Endothelial cell of umbilical vein (primary cell): ENCODE results near the gene AP2A2. TPM values are rescaled to one million over a fixed set of nuclear protein-coding genes. Genes with fewer than 3 reads are reported as not detected.

Experiments used
- BruUV-seq: library from RNA; stranded (reverse); fragments of 400-500 nt; replicated peaks from 2 replicates; lab custom pipeline; 2021; lab: Mats Ljungman, UMichigan
- CTCF ChIA-PET: fragments of 300-600, 350-600 bp; sonication (Branson Sonifier 250); formaldehyde crosslinking; loops from one replicate; lab custom pipeline; 2021; ENCODE audit warnings: antibody characterized with exemption, inconsistent platforms; lab: Charles Lee
- POLR2A ChIA-PET: fragments of 300-600, 350-600 bp; sonication (Branson Sonifier 250); formaldehyde crosslinking; loops from one replicate; lab custom pipeline; 2021; ENCODE audit warnings: antibody characterized with exemption, inconsistent platforms; lab: Charles Lee
- DNase-seq: peaks from one replicate; pipeline ENCODE4 v3.0.0-alpha.2; 2011; ENCODE audit warnings: low read depth, low spot score
- FAIRE-seq: peaks from 2 replicates; lab custom pipeline; 2011; peaks lifted over from hg19 to GRCh38; lab: Jason Lieb, UNC
- H2AFZ ChIP-seq: 2 replicates; pipeline ENCODE4 v1.6.0; 2012; ENCODE audit warnings: low read depth, low read length, control low read depth, inconsistent platforms
- H3K27ac ChIP-seq: 2 replicates; pipeline ENCODE4 v1.5.1; 2011; ENCODE audit warnings: low read depth, mild to moderate bottlenecking, control low read depth, low read length, moderate library complexity; ENCODE audit not compliant: insufficient read depth
- H3K27me3 ChIP-seq, 2 experiments: 2 replicates each; pipeline versions ENCODE4 v1.6.0 to v1.6.1; 2011; ENCODE audit warnings: low read length in 2 of 2, mixed read lengths in 1 of 2; ENCODE audit not compliant: control insufficient read depth in 2 of 2, insufficient read depth in 2 of 2
- H3K36me3 ChIP-seq, 2 experiments: 2 replicates in 1 of 2; 3 replicates in 1 of 2; pipeline ENCODE4 v1.5.1; 2011; ENCODE audit warnings: low read length in 2 of 2, mild to moderate bottlenecking in 1 of 2, moderate library complexity in 1 of 2; ENCODE audit not compliant: control insufficient read depth in 2 of 2, insufficient read depth in 2 of 2; ENCODE audit errors: extremely low read depth in 1 of 2
- H3K4me1 ChIP-seq: 3 replicates; pipeline ENCODE4 v1.5.1; 2011; ENCODE audit warnings: mild to moderate bottlenecking, low read length; ENCODE audit not compliant: control insufficient read depth, insufficient read depth; ENCODE audit errors: extremely low read depth
- H3K4me2 ChIP-seq: 2 replicates; pipeline ENCODE4 v1.6.1; 2011; ENCODE audit warnings: low read length, control low read depth, mixed read lengths; ENCODE audit not compliant: insufficient read depth
- H3K4me3 ChIP-seq, 3 experiments: fragments of 200-600 bp in 1 of 3; sonication (generic), shearing (Covaris generic) in 1 of 3; replicated peaks in 1 of 3; 2 replicates each; pipeline ENCODE4 v1.5.1; 2011 to 2016; ENCODE audit warnings: control low read depth in 3 of 3, low read length in 3 of 3, mild to moderate bottlenecking in 2 of 3, inconsistent platforms in 1 of 3, low read depth in 1 of 3, moderate library complexity in 1 of 3; ENCODE audit not compliant: insufficient read depth in 1 of 3
- H3K79me2 ChIP-seq: 2 replicates; pipeline ENCODE4 v1.6.0; 2012; ENCODE audit warnings: low read length, inconsistent platforms; ENCODE audit not compliant: control insufficient read depth, insufficient read depth
- H3K9ac ChIP-seq: replicated peaks from 2 replicates; pipeline ENCODE3; 2011; ENCODE audit warnings: low read length, control low read depth; ENCODE audit not compliant: insufficient read depth; ENCODE audit errors: extremely low read depth
- H3K9me1 ChIP-seq: replicated peaks from 3 replicates; pipeline ENCODE4 v1.6.0; 2011; ENCODE audit warnings: mild to moderate bottlenecking, low read length; ENCODE audit not compliant: control insufficient read depth, insufficient read depth; ENCODE audit errors: extremely low read depth
- H3K9me3 ChIP-seq: replicated peaks from 2 replicates; pipeline ENCODE4 v1.5.1; 2012; ENCODE audit warnings: low read length, inconsistent platforms; ENCODE audit not compliant: control insufficient read depth, insufficient read depth
- H4K20me1 ChIP-seq: replicated peaks from 2 replicates; pipeline ENCODE3; 2011; ENCODE audit warnings: mild to moderate bottlenecking, low read length; ENCODE audit not compliant: control insufficient read depth, insufficient read depth; ENCODE audit errors: extremely low read depth
- CTCF ChIP-seq, 2 donors: IDR thresholded peaks; 1 replicate in 1 of 2; 2 replicates in 1 of 2; pipeline ENCODE4 v1.5.1; 2011; ENCODE audit warnings: low read length in 2 of 2, mild to moderate bottlenecking in 2 of 2, moderate library complexity in 2 of 2, control low read depth in 1 of 2, inconsistent platforms in 1 of 2, low read depth in 1 of 2; ENCODE audit not compliant: insufficient read depth in 1 of 2; ENCODE audit errors: extremely low read depth in 1 of 2
- EZH2 ChIP-seq: IDR thresholded peaks from 2 replicates; pipeline ENCODE4 v1.6.1; 2012; ENCODE audit warnings: borderline replicate concordance, low read depth, mild to moderate bottlenecking, moderate library complexity, low read length, inconsistent platforms; ENCODE audit not compliant: severe bottlenecking
- FOS ChIP-seq: IDR thresholded peaks from 2 replicates; pipeline ENCODE4 v1.6.1; 2011; ENCODE audit warnings: mild to moderate bottlenecking, low read length, moderate library complexity, borderline replicate concordance; ENCODE audit not compliant: insufficient read depth
- GATA2 ChIP-seq: IDR thresholded peaks from 2 replicates; pipeline ENCODE4 v1.7.0; 2011; ENCODE audit warnings: low read depth, mild to moderate bottlenecking, moderate library complexity, mixed read lengths, low read length; ENCODE audit not compliant: insufficient read length, insufficient read depth
- JUN ChIP-seq: IDR thresholded peaks from 2 replicates; pipeline ENCODE4 v1.6.1; 2011; ENCODE audit warnings: borderline replicate concordance, low read depth; ENCODE audit not compliant: insufficient read length, insufficient read depth
- MYC ChIP-seq: IDR thresholded peaks from one replicate; pipeline ENCODE4 v1.6.1; 2011; ENCODE audit warnings: mild to moderate bottlenecking, low read depth, low read length
- POLR2A ChIP-seq: IDR thresholded peaks from 2 replicates; pipeline ENCODE4 v1.6.1; 2012; ENCODE audit warnings: low read depth, mild to moderate bottlenecking, control low read depth, low read length
- POLR2AphosphoS5 ChIP-seq: IDR thresholded peaks from 2 replicates; pipeline ENCODE4 v1.6.1; 2012; ENCODE audit warnings: low read depth, mild to moderate bottlenecking, control low read depth, low read length, moderate library complexity; ENCODE audit not compliant: insufficient read depth
- dilution Hi-C: fragments of 300-500 bp; cut with MboI; formaldehyde crosslinking; loops from one replicate; pipeline ENCODE4 v1.15.0; 2019; ENCODE audit warnings: low sequenced_read_pairs; ENCODE audit not compliant: extremely low pct_ligation_motif_present
- intact Hi-C: fragments of 100-400 bp; cut with micrococcal nuclease; formaldehyde crosslinking; loops from one replicate; pipeline ENCODE4 v1.10.0; 2022
- polyA plus RNA-seq, 4 experiments: library from polyadenylated mRNA; depleted of rRNA in 3 of 4; stranded (reverse) in 3 of 4; unstranded in 1 of 4; fragments of >200 nt; gene quantifications; 2 replicates each; pipeline versions ENCODE4 v1.2.1 to v1.2.3, GENCODE V29; 2011 to 2012; ENCODE audit warnings: missing spikeins in 1 of 4
- total RNA-seq: library from RNA; stranded (reverse); gene quantifications from 2 replicates; pipeline ENCODE4 v1.2.3, GENCODE V29; 2021
- TF ChIP-seq, protein P1 (sequence below): IDR thresholded peaks from 2 replicates; pipeline ENCODE4 v1.6.1; 2011; ENCODE audit not compliant: insufficient read depth, insufficient read length

The AP2A2 gene
- total and polyA plus RNA-seq, 2 donors (not counting 3 experiments of a cell fraction or from before 2014, with no cell fraction given) = 89.5 to 92.6 TPM

DNA sequence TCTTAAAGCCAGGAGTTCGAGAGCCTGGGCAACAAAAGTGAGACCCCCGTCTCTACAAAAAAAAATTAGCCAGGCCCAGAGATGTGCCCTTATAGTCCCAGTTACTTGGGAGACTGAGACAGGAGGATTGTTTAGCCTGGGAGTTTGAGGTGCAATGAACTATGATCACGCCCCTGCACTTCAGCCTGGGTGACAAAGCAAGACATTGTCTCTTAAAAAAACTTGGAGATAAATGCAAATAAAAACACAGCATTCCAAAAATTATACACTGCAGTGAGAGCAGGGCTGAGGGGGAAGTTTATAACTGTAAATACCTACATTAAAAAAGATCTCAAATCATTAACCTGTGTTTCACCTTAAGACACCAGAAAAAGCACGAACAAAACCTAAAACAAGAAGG lies 22.1 kb downstream of the AP2A2 start:
- H4K20me1 ChIP-seq = peaks cover 2% of the 10 kb centered on the region
- CTCF ChIA-PET = no interaction called here
- dilution Hi-C loops = no loop called here
- BruUV-seq = no TSS peak
- H3K9ac ChIP-seq = no peak overlapping the region
- no peak overlapping the region for H3K4me3 ChIP-seq
- POLR2A ChIA-PET = no interaction called here
- no peak for DNase-seq
- no peak overlapping the region for H2AFZ ChIP-seq
- no peaks in the 10 kb centered on the region for H3K9me1 ChIP-seq
- H3K4me1 ChIP-seq = no peaks in the 10 kb centered on the region
- no peak overlapping the region for H3K27ac ChIP-seq
- H3K4me2 ChIP-seq = no peak overlapping the region
- no peak for FAIRE-seq
- intact Hi-C loops = no loop called here
- no peaks in the 10 kb centered on the region for H3K9me3 ChIP-seq
- peaks cover 30% of the 10 kb centered on the region for H3K79me2 ChIP-seq
- H3K36me3 ChIP-seq = peaks cover 5 to 6% of the 10 kb centered on the region in 2 experiments
- H3K27me3 ChIP-seq = no peaks in the 10 kb centered on the region
- TF ChIP-seq CTCF (IDR thresholded peaks at IDR 0.05; ENCODE audit: extremely low read depth in 1 of 2, insufficient read depth in 1 of 2, low read depth in 1 of 2, low read length in 2 of 2) (no peak), POLR2A (no peak), JUN (no peak), FOS (no peak), GATA2 (no peak), MYC (no peak), EZH2 (no peak), POLR2AphosphoS5 (no peak)
- TF ChIP-seq, protein P1, sequence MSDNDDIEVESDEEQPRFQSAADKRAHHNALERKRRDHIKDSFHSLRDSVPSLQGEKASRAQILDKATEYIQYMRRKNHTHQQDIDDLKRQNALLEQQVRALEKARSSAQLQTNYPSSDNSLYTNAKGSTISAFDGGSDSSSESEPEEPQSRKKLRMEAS = no peak
